ENCODE data around the gene OXLD1. TPM values are rescaled to one million over a fixed set of nuclear protein-coding genes. Genes with fewer than 3 reads are reported as not detected.
A peak's percentile ranks its signal among the peaks of the same experiment; 100 is the strongest.

Gene OXLD1
- total RNA-seq, 1 experiment from 2014 or later, result 78.7 TPM

DNA sequence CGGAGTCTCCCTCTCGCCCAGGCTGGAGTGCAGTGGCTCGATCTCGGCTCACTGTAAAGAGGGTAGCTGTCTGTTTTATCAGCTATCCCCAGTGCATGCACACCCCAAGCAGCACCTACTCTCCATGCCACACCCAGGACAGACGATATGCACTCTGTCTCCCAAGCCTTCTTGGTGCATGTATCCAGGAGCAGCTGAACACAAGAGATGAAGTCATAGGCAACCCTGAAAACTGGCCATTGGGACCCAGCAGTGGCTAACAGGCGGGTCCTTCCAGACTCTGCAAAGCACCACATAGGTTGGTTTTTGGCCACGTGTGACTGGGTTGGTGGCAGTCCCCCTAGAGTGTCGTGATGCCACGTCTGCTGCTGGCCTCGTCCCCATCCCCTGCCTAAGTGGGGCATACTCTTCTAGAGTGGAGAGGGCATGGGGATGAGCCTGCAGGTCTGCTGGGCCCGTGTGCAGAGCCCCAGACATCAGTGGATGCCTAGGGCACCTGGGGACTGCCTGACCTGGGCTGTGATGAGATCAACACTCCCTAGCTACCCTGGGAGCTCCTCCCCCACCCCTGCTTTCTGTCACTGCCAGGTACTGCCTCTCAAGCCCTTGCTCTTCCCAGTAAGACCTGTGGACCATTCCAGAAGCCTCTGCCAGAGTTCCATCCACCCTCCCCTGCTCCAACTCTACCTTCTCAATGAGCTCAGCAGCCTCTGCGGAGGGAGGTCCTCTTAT, 19.4 kb downstream of the OXLD1 start:
- no peak overlapping the region for H3K9ac ChIP-seq (ENCODE audit: low read length)
- no peaks in the 10 kb centered on the region for H4K20me1 ChIP-seq (ENCODE audit: insufficient read depth, low read depth, low read length)

DNA sequence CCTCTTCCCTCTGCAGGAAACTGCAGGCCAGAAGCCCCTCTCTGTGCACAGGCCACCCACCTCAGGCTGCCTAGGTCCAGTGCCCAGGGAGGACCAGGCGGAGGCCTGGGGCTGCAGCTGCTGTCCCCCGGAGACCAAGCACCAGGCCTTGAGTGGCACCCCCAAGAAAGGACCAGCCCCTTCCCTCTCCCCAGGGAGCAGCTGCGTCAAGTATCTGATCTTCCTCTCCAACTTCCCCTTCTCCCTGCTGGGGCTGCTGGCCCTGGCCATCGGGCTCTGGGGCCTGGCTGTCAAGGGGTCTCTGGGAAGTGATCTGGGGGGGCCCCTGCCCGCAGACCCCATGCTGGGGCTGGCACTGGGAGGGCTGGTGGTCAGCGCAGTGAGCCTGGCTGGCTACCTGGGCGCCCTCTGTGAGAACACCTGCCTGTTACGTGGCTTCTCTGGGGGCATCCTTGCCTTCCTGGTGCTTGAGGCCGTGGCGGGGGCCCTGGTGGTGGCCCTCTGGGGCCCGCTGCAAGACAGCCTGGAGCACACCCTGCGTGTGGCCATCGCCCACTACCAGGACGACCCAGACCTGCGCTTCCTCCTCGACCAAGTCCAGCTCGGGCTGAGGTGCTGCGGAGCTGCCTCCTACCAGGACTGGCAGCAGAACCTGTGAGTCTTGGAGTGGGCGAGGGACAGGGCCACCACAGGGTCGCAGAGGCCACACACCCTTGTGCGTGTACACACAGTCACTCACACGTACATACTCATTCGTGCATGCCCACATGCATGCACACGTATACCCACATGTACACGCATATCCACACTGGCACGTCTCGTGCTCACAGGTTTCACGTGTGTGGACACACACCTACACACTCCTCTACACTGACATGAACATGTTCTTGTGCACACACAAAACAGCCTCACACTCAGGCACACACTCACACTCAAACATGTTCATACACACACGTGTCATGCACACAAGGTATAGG, 21.1 kb downstream of the OXLD1 start:
- Histone ChIP-seq H4K20me1 (ENCODE audit: insufficient read depth, low read depth, low read length) (no peaks in the 10 kb centered on the region), H3K4me3 (ENCODE audit: low read length) (no peak overlapping the region), H3K4me2 (ENCODE audit: low read depth, low read length, poor library complexity, severe bottlenecking) (no peak overlapping the region), H2AFZ (ENCODE audit: low read length) (no peak overlapping the region), H3K9ac (ENCODE audit: low read length) (no peak overlapping the region), H3K27ac (ENCODE audit: low read length) (no peak overlapping the region), H3K4me1 (ENCODE audit: low read length) (no peaks in the 10 kb centered on the region), H3K9me2 (replicated peaks; ENCODE audit: insufficient read depth, low read length) (no peaks in the 10 kb centered on the region), H3K79me2 (ENCODE audit: low read length) (no peaks in the 10 kb centered on the region), H3K36me3 (ENCODE audit: insufficient read depth, low read length) (no peaks in the 10 kb centered on the region), H3K9me3 (ENCODE audit: low read length) (no peaks in the 10 kb centered on the region), H3K27me3 (ENCODE audit: low read length) (no peaks in the 10 kb centered on the region)
- DNase-seq, result no peak

More for the DNA sequence above, 19.4 kb downstream of the OXLD1 start:
- Histone ChIP-seq H3K9me2 (replicated peaks; ENCODE audit: insufficient read depth, low read length) (no peaks in the 10 kb centered on the region), H3K4me3 (ENCODE audit: low read length) (no peak overlapping the region), H3K27ac (ENCODE audit: low read length) (no peak overlapping the region), H3K4me2 (ENCODE audit: low read depth, low read length, poor library complexity, severe bottlenecking) (no peak overlapping the region), H3K27me3 (ENCODE audit: low read length) (no peaks in the 10 kb centered on the region), H3K36me3 (ENCODE audit: insufficient read depth, low read length) (no peaks in the 10 kb centered on the region), H3K9me3 (ENCODE audit: low read length) (no peaks in the 10 kb centered on the region), H2AFZ (ENCODE audit: low read length) (no peak overlapping the region), H3K4me1 (ENCODE audit: low read length) (no peaks in the 10 kb centered on the region), H3K79me2 (ENCODE audit: low read length) (no peaks in the 10 kb centered on the region)
- no peak for DNase-seq

DNA sequence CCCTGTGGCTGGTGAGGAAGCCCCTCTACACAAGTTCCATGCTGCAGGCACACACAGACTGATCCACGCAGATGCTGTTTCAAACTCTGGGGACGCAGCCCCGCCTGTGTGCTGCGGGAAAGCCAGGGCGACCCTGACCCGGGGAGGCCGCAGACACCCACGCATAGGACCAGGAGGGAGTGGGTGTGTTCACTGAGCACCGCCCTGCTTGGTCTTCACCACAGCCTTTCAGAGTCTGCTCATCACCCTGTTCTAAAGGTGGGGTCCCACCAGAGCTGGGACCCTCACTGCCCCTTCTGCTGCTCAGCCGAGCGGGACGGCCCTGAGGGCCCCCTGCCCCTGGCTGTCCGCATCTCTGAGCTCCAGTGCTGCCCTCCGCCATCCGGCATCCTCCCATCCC, 21.9 kb downstream of the OXLD1 start:
- Histone ChIP-seq H3K27me3 (ENCODE audit: low read length) (no peaks in the 10 kb centered on the region), H3K4me3 (ENCODE audit: low read length) (no peak overlapping the region), H3K9me3 (ENCODE audit: low read length) (no peaks in the 10 kb centered on the region), H3K9me2 (replicated peaks; ENCODE audit: insufficient read depth, low read length) (no peaks in the 10 kb centered on the region), H3K4me2 (ENCODE audit: low read depth, low read length, poor library complexity, severe bottlenecking) (no peak overlapping the region), H3K9ac (ENCODE audit: low read length) (no peak overlapping the region), H3K79me2 (ENCODE audit: low read length) (no peaks in the 10 kb centered on the region), H3K27ac (ENCODE audit: low read length) (no peak overlapping the region), H3K36me3 (ENCODE audit: insufficient read depth, low read length) (no peaks in the 10 kb centered on the region), H4K20me1 (ENCODE audit: insufficient read depth, low read depth, low read length) (no peaks in the 10 kb centered on the region), H3K4me1 (ENCODE audit: low read length) (no peaks in the 10 kb centered on the region), H2AFZ (ENCODE audit: low read length) (no peak overlapping the region)
- DNase-seq, result no peak

DNA sequence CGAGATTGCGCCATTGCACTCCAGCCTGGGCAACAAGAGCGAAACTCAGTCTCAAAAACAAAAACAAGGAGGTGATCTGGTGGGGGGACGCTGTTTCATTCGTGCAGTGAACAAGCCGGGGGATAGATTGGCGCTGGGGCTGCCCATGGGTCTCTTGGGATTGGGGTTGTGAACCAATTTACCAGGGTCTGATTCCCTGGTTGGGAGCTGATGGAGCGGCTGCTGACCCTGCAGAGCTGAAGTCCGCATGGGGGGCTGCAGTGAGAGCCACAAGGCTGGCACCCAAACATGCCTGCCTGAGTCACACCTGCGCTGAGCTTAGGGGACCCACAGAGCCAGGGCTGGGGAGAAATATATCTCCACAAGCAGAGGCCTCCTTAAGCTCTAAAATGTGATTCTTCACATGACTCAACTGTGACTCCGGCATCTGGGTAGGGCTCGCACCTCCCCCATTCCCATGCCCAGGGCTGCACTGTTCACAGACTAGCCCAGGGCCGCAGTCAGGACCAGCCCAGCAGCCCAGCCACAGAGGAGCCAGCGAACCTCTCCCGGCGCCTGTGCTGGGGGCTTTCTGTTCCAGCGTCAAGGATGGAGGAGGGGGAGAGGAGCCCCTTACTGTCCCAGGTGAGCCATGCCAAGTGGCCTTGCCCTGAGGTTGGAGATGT, 24.4 kb downstream of the OXLD1 start:
- peaks cover 4% of the 10 kb centered on the region; the same call in 1 of the 2 replicates for H3K4me1 ChIP-seq (ENCODE audit: low read length)
- H3K27ac ChIP-seq (ENCODE audit: low read length), result no peak overlapping the region
- no peaks in the 10 kb centered on the region for H3K9me2 ChIP-seq (replicated peaks; ENCODE audit: insufficient read depth, low read length)
- no peaks in the 10 kb centered on the region for H3K27me3 ChIP-seq (ENCODE audit: low read length)
- no peaks in the 10 kb centered on the region for H3K9me3 ChIP-seq (ENCODE audit: low read length)
- H3K4me3 ChIP-seq (ENCODE audit: low read length), result no peak overlapping the region
- no peaks in the 10 kb centered on the region for H3K79me2 ChIP-seq (ENCODE audit: low read length)
- no peak overlapping the region for H2AFZ ChIP-seq (ENCODE audit: low read length)
- H3K9ac ChIP-seq (ENCODE audit: low read length), result no peak overlapping the region
- no peaks in the 10 kb centered on the region for H3K36me3 ChIP-seq (ENCODE audit: insufficient read depth, low read length)
- H4K20me1 ChIP-seq (ENCODE audit: insufficient read depth, low read depth, low read length), result no peaks in the 10 kb centered on the region
- DNase-seq, result no peak
- H3K4me2 ChIP-seq (ENCODE audit: low read depth, low read length, poor library complexity, severe bottlenecking), result no peak overlapping the region

DNA sequence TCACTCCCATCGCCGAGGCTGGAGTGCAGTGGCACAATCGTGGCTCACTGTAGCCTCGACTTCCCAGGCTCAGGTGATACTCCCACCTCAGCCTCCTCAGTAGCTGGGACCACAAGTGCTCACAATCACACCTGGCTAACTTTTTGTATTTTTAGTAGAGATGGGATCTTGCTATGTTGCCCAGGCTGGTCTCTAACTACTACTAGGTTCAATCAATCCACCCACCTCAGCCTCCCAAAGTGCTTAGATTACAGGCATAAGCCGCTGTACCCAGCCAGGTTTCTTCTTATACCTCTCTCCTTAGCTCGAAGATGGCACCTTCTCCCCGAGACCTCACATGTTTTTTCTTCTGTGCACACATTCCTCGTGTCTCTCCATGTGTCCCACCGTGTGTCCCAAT, 26.4 kb downstream of the OXLD1 start:
- H3K27ac ChIP-seq (ENCODE audit: low read length), result no peak overlapping the region
- peaks cover 7% of the 10 kb centered on the region; the same call in 1 of the 2 replicates for H4K20me1 ChIP-seq (ENCODE audit: insufficient read depth, low read depth, low read length)
- no peaks in the 10 kb centered on the region for H3K9me3 ChIP-seq (ENCODE audit: low read length)

DNA sequence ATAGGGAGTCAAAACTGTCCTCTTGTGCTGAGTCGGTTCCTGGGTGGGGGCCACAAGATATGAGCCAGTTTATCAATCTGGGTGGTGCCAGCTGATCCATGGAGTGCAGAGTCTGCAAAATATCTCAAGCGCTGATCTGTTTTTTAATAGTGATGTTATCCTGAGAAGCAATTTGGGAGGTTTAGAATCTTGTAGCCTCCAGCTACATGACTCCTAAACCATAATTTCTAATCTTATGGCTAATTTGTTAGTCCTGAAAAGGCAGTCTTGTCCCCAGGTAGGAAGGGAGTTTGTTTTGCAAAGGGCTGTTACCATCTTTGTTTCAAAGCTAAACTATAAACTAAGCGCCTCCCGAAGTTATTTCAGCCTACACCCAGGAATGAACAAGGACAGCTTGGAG, 27.7 kb downstream of the OXLD1 start:
- peaks cover 7% of the 10 kb centered on the region; the same call in 1 of the 2 replicates for H4K20me1 ChIP-seq (ENCODE audit: insufficient read depth, low read depth, low read length)
- no peaks in the 10 kb centered on the region for H3K27me3 ChIP-seq (ENCODE audit: low read length)
- peaks cover 30% of the 10 kb centered on the region for H3K79me2 ChIP-seq (ENCODE audit: low read length)
- no peak overlapping the region for H3K4me3 ChIP-seq (ENCODE audit: low read length)
- no peak overlapping the region for H3K9ac ChIP-seq (ENCODE audit: low read length)
- no peak for DNase-seq
- no peaks in the 10 kb centered on the region for H3K9me3 ChIP-seq (ENCODE audit: low read length)
- no peak overlapping the region for H3K27ac ChIP-seq (ENCODE audit: low read length)
- peaks cover 15% of the 10 kb centered on the region for H3K4me1 ChIP-seq (ENCODE audit: low read length)
- H3K4me2 ChIP-seq (ENCODE audit: low read depth, low read length, poor library complexity, severe bottlenecking), result no peak overlapping the region
- H2AFZ ChIP-seq (ENCODE audit: low read length), result no peak overlapping the region
- H3K36me3 ChIP-seq (ENCODE audit: insufficient read depth, low read length), result no peaks in the 10 kb centered on the region
- H3K9me2 ChIP-seq (replicated peaks; ENCODE audit: insufficient read depth, low read length), result no peaks in the 10 kb centered on the region

More for the DNA sequence above, 26.4 kb downstream of the OXLD1 start:
- H2AFZ ChIP-seq (ENCODE audit: low read length), result no peak overlapping the region
- no peaks in the 10 kb centered on the region for H3K27me3 ChIP-seq (ENCODE audit: low read length)
- peaks cover 15% of the 10 kb centered on the region for H3K4me1 ChIP-seq (ENCODE audit: low read length)
- H3K79me2 ChIP-seq (ENCODE audit: low read length), result peaks cover 17% of the 10 kb centered on the region
- H3K4me2 ChIP-seq (ENCODE audit: low read depth, low read length, poor library complexity, severe bottlenecking), result no peak overlapping the region
- H3K4me3 ChIP-seq (ENCODE audit: low read length), result no peak overlapping the region
- no peaks in the 10 kb centered on the region for H3K36me3 ChIP-seq (ENCODE audit: insufficient read depth, low read length)
- no peak for DNase-seq
- H3K9ac ChIP-seq (ENCODE audit: low read length), result no peak overlapping the region
- no peaks in the 10 kb centered on the region for H3K9me2 ChIP-seq (replicated peaks; ENCODE audit: insufficient read depth, low read length)

DNA sequence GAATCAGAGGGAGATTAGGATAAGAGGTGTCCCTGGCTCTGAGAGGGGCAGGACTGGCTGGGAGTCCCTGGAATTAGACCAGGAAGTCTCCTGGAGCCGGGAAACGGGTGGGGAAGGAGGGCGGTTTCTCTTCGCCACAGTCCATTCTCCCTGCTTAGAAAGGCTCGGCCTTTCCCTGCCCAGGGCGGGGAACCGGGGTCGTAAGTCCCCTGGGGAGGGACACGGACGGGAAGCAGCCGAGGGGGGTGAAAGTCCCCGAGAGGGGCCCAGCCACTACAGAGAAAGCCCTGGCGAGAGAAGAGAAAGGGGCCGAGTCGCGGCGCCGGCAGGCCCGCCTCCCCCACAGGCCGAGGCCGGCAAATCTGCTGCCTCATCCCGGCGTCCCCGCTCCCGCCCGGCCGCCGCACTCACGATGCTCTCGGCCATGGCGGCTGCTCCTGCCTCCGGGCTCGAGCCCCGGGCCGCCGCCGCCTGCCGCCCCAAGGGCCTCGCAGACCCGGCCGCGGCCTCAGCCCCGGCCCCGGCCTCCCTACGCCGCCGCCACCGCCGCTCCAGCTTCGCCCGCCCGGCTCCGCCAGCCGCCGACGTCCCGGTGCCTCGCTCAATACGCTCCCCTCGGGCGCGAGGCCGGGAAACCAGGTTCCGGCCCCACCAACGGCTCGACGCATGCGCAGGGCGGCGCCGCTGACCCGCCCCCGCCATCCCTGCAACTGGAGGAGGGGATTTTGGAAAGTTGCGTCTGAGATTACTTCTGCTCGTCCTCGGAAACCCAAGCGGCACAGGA, 29.7 kb downstream of the OXLD1 start, which contains the start of the genes NPLOC4 and TSPAN10:
TSS of gene NPLOC4 (minus strand) at position 608 of the 784 bp plus-strand sequence. CDS start at position 426, 182 bp downstream.
TSS of gene TSPAN10 (plus strand) at position 692 of the 784 bp plus-strand sequence. CDS start 5,217 bp downstream, outside the sequence.
- Histone ChIP-seq H3K79me2 (ENCODE audit: low read length) (peaks cover 49% of the 10 kb centered on the region), H3K4me1 (ENCODE audit: low read length) (peaks cover 15% of the 10 kb centered on the region), H3K27me3 (ENCODE audit: low read length) (no peaks in the 10 kb centered on the region), H4K20me1 (ENCODE audit: insufficient read depth, low read depth, low read length) (peaks cover 7% of the 10 kb centered on the region; the same call in 1 of the 2 replicates), H3K9me3 (ENCODE audit: low read length) (no peaks in the 10 kb centered on the region), H3K36me3 (ENCODE audit: insufficient read depth, low read length) (no peaks in the 10 kb centered on the region; the same call in 1 of the 2 replicates), H3K9me2 (replicated peaks; ENCODE audit: insufficient read depth, low read length) (no peaks in the 10 kb centered on the region), H3K9ac (ENCODE audit: low read length) (peak within 1 kb of the TSS; percentile 99), H3K4me2 (ENCODE audit: low read depth, low read length, poor library complexity, severe bottlenecking) (peak within 1 kb of the TSS; percentile 99), H3K4me3 (ENCODE audit: low read length) (peak within 1 kb of the TSS; percentile 100), H2AFZ (ENCODE audit: low read length) (peak within 1 kb of the TSS; percentile 77; the same call in 1 of the 2 replicates), H3K27ac (ENCODE audit: low read length) (peak within 1 kb of the TSS; percentile 58; the same call in 1 of the 2 replicates)
- peak; percentile 94 for DNase-seq

Measured in Karpas-422 (cell line).